Keratinocyte (primary cell): Measurements from ENCODE around the gene GLT8D2.

ENCODE experiments used
- EZH2 ChIP-seq: IDR thresholded peaks from one replicate; pipeline ENCODE4 v1.6.1; 2012; ENCODE audit warnings: inconsistent platforms, mild to moderate bottlenecking, low read length, moderate library complexity
- TF ChIP-seq, protein P1 (sequence below), 3 experiments: IDR thresholded peaks in 1 of 3; conservative IDR thresholded peaks in 1 of 3; optimal IDR thresholded peaks in 1 of 3; 2 replicates in 2 of 3; 3 replicates in 1 of 3; pipeline versions ENCODE3 to v1.5.1; 2011; ENCODE audit warnings: low read length in 3 of 3, mild to moderate bottlenecking in 3 of 3, moderate library complexity in 2 of 3, control low read depth in 1 of 3, inconsistent platforms in 1 of 3; ENCODE audit not compliant: insufficient read depth in 2 of 3; ENCODE audit errors: extremely low read depth in 1 of 3

DNA sequence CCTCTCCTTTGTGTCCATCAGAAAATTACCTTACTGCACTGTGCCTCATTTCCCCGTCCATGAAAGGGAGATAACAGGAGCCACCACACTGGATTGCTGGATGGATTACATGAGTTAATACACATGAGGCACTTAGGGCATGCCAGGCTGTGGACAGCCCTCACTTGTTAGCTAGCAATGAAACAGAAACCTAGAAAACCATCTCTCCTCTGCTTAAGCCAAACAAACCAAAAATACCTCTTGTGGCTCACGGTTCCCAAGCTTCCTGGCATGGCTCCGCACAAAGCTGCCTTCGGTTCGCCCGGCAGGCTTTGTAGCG, 13.7 kb upstream of the GLT8D2 start:
- TF ChIP-seq, protein P1, sequence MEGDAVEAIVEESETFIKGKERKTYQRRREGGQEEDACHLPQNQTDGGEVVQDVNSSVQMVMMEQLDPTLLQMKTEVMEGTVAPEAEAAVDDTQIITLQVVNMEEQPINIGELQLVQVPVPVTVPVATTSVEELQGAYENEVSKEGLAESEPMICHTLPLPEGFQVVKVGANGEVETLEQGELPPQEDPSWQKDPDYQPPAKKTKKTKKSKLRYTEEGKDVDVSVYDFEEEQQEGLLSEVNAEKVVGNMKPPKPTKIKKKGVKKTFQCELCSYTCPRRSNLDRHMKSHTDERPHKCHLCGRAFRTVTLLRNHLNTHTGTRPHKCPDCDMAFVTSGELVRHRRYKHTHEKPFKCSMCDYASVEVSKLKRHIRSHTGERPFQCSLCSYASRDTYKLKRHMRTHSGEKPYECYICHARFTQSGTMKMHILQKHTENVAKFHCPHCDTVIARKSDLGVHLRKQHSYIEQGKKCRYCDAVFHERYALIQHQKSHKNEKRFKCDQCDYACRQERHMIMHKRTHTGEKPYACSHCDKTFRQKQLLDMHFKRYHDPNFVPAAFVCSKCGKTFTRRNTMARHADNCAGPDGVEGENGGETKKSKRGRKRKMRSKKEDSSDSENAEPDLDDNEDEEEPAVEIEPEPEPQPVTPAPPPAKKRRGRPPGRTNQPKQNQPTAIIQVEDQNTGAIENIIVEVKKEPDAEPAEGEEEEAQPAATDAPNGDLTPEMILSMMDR (optimal IDR thresholded peaks at IDR 0.05 in 1 of 3, IDR thresholded peaks at IDR 0.05 in 1 of 3, conservative IDR thresholded peaks at IDR 0.05 in 1 of 3; ENCODE audit: extremely low read depth in 1 of 3, insufficient read depth in 2 of 3, low read length in 3 of 3), result no peak
- TF ChIP-seq EZH2, result no peak
